ENCODE measurements around the gene CXCL17.

Gene CXCL17

DNA sequence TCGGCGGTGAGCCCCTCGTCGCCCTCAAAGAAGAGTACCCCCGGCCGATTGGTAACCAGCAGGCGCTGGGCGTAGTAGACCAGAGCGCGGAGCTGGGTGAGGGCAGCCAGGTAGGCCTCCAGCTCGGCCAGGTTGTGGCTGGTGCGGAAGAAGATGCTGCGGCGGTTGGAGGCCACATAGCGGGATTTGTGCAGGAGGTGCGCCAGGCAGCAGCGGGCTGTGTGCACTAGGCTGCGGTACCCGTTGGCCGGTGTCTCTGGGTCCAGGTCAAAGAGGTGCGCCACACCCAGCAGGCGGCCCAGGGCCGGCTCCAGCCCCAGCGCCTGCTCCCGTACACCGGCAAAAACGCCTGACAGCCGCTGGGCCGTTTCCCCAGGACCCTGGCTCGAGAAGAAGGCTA is 32.4 kb downstream of the CXCL17 start:
- H3K4me2 ChIP-seq (ENCODE audit: low read length) = no peak overlapping the region
- H3K9me3 ChIP-seq (ENCODE audit: insufficient read depth, low read length) = no peaks in the 10 kb centered on the region
- H3K27ac ChIP-seq (ENCODE audit: low read length) = no peak overlapping the region
- no peak overlapping the region for H3K4me3 ChIP-seq (ENCODE audit: low read length)
- no peaks in the 10 kb centered on the region for H3K79me2 ChIP-seq (ENCODE audit: low read length)
- H3K27me3 ChIP-seq (ENCODE audit: low read depth, low read length) = no peaks in the 10 kb centered on the region
- H3K4me1 ChIP-seq (ENCODE audit: low read length) = no peaks in the 10 kb centered on the region
- H4K20me1 ChIP-seq (ENCODE audit: insufficient read depth, low read length) = peaks cover 9% of the 10 kb centered on the region
- peaks cover 4% of the 10 kb centered on the region for H3K36me3 ChIP-seq (replicated peaks; ENCODE audit: low read depth, low read length)
- no peak overlapping the region for H2AFZ ChIP-seq (ENCODE audit: low read depth, low read length)
- no peak for TF ChIP-seq EZH2phosphoT487 (IDR thresholded peaks at IDR 0.05; ENCODE audit: low read depth)
- TF ChIP-seq, protein P1, sequence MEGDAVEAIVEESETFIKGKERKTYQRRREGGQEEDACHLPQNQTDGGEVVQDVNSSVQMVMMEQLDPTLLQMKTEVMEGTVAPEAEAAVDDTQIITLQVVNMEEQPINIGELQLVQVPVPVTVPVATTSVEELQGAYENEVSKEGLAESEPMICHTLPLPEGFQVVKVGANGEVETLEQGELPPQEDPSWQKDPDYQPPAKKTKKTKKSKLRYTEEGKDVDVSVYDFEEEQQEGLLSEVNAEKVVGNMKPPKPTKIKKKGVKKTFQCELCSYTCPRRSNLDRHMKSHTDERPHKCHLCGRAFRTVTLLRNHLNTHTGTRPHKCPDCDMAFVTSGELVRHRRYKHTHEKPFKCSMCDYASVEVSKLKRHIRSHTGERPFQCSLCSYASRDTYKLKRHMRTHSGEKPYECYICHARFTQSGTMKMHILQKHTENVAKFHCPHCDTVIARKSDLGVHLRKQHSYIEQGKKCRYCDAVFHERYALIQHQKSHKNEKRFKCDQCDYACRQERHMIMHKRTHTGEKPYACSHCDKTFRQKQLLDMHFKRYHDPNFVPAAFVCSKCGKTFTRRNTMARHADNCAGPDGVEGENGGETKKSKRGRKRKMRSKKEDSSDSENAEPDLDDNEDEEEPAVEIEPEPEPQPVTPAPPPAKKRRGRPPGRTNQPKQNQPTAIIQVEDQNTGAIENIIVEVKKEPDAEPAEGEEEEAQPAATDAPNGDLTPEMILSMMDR (IDR thresholded peaks at IDR 0.05; ENCODE audit: low read depth, low read length) = no peak
- no peak overlapping the region for H3K9ac ChIP-seq (ENCODE audit: low read length)

DNA sequence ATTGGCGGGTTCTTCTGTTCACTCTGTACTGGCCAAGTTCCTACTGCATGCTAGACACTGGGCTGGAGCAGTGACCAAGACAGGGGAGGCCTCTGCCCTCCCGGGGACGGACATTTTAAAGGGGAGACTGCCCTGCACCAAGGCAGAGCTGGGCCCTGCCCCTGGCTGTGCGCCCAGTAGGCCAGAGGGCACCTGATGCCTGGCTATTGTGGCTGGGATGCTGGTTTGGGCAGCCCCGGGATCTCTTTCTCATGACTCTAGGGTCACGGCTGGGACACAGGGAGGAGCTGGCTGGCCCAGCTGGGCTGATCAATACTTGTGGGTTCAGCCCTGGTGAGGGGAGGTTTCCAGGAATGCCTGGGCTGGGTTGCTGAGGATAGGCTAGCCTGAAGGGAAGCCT is 33.3 kb downstream of the CXCL17 start:
- Histone ChIP-seq H3K9me3 (ENCODE audit: insufficient read depth, low read length) (no peaks in the 10 kb centered on the region), H3K4me1 (ENCODE audit: low read length) (no peaks in the 10 kb centered on the region), H3K9ac (ENCODE audit: low read length) (no peak overlapping the region), H3K36me3 (replicated peaks; ENCODE audit: low read depth, low read length) (peaks cover 11% of the 10 kb centered on the region), H4K20me1 (ENCODE audit: insufficient read depth, low read length) (peaks cover 9% of the 10 kb centered on the region), H3K27ac (ENCODE audit: low read length) (no peak overlapping the region), H3K4me3 (ENCODE audit: low read length) (no peak overlapping the region), H2AFZ (ENCODE audit: low read depth, low read length) (no peak overlapping the region), H3K4me2 (ENCODE audit: low read length) (no peak overlapping the region), H3K27me3 (ENCODE audit: low read depth, low read length) (no peaks in the 10 kb centered on the region), H3K79me2 (ENCODE audit: low read length) (no peaks in the 10 kb centered on the region)
- TF ChIP-seq, protein P1 (IDR thresholded peaks at IDR 0.05; ENCODE audit: low read depth, low read length) = no peak
- TF ChIP-seq EZH2phosphoT487 (IDR thresholded peaks at IDR 0.05; ENCODE audit: low read depth) = no peak

DNA sequence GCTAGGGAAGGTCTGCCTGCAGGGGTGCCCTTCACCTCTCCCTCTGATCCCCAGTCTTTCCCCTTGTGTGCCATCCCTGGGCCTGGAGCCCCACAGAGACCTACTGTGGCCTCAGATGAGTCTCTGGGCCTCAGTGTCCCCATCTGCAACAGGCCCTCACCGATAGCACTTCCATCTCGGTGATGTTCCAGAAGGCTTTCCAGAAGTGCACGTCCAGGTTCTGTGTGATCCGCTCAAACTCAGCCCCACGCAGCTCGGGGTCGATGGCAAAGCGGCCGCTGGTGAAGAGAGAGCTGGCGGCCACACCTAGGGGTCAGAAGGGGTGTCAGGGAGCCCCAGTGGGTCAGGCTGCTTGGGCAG is 35.0 kb downstream of the CXCL17 start:
- no peaks in the 10 kb centered on the region for H3K4me1 ChIP-seq (ENCODE audit: low read length)

DNA sequence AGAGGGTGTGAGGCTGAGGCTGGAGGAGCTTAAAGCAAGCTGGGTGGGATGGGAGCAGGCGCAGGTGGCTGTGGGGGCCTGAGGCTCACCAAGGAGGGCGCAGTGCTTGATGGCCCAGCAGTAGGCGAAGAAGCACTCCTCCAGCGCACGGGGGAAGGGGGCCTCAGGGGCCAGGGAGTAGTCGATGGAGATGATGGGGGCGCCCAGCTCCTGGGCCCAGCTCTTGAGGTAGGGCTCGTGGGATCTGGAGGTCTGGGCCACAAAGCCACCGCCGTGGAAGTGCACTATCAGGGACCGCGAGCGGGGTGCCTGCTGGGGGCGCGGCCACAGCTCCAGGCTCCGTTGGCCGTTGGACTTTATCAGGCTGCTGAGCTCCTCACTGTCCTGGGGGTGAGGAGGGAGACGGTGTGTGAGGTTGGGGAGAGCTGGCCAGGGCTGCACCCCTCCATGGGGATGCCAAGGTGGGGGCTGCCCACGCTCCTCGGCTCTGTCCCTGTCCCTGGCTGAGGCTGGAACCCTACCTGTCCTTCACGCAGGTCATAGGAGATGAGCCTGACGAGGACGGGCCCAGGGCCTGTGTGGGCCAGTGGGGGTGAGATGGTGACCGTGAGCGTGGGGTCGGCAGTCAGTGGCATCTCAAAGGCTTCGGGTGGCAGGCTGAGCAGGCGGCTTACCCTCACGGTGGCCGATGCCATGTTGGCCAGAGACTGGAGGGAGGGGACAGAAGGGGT is 35.5 kb downstream of the CXCL17 start:
- Histone ChIP-seq H3K9me3 (ENCODE audit: insufficient read depth, low read length) (no peaks in the 10 kb centered on the region), H3K36me3 (replicated peaks; ENCODE audit: low read depth, low read length) (peaks cover 16% of the 10 kb centered on the region), H3K27ac (ENCODE audit: low read length) (no peak overlapping the region)

More for the DNA sequence above, 35.0 kb downstream of the CXCL17 start:
- H2AFZ ChIP-seq (ENCODE audit: low read depth, low read length) = no peak overlapping the region
- peaks cover 14% of the 10 kb centered on the region for H3K36me3 ChIP-seq (replicated peaks; ENCODE audit: low read depth, low read length)
- no peak overlapping the region for H3K4me2 ChIP-seq (ENCODE audit: low read length)
- H3K9me3 ChIP-seq (ENCODE audit: insufficient read depth, low read length) = no peaks in the 10 kb centered on the region
- H3K27me3 ChIP-seq (ENCODE audit: low read depth, low read length) = no peaks in the 10 kb centered on the region
- peaks cover 9% of the 10 kb centered on the region for H4K20me1 ChIP-seq (ENCODE audit: insufficient read depth, low read length)
- TF ChIP-seq, protein P1 (IDR thresholded peaks at IDR 0.05; ENCODE audit: low read depth, low read length) = no peak
- TF ChIP-seq EZH2phosphoT487 (IDR thresholded peaks at IDR 0.05; ENCODE audit: low read depth) = no peak
- no peak overlapping the region for H3K9ac ChIP-seq (ENCODE audit: low read length)
- no peaks in the 10 kb centered on the region for H3K79me2 ChIP-seq (ENCODE audit: low read length)
- no peak overlapping the region for H3K4me3 ChIP-seq (ENCODE audit: low read length)
- H3K27ac ChIP-seq (ENCODE audit: low read length) = no peak overlapping the region

More for the DNA sequence above, 35.5 kb downstream of the CXCL17 start:
- Histone ChIP-seq H3K9ac (ENCODE audit: low read length) (no peak overlapping the region), H4K20me1 (ENCODE audit: insufficient read depth, low read length) (peaks cover 9% of the 10 kb centered on the region), H3K4me1 (ENCODE audit: low read length) (no peaks in the 10 kb centered on the region), H3K79me2 (ENCODE audit: low read length) (no peaks in the 10 kb centered on the region), H2AFZ (ENCODE audit: low read depth, low read length) (no peak overlapping the region), H3K4me3 (ENCODE audit: low read length) (no peak overlapping the region), H3K27me3 (ENCODE audit: low read depth, low read length) (no peaks in the 10 kb centered on the region), H3K4me2 (ENCODE audit: low read length) (no peak overlapping the region)
- TF ChIP-seq EZH2phosphoT487 (IDR thresholded peaks at IDR 0.05; ENCODE audit: low read depth) = no peak
- TF ChIP-seq, protein P1 (IDR thresholded peaks at IDR 0.05; ENCODE audit: low read depth, low read length) = no peak
